A673 (cell line): ENCODE results near the gene CLEC20A. TPM values are rescaled to one million over a fixed set of nuclear protein-coding genes. Genes with fewer than 3 reads are reported as not detected.

Source experiments
- BruUV-seq: library from RNA; stranded (reverse); fragments of 400-500 nt; replicated peaks from 2 replicates; lab custom pipeline; 2021; lab: Mats Ljungman, UMichigan
- CTCF ChIA-PET: fragments of 300-600 bp; sonication (Branson Sonifier 250); formaldehyde crosslinking; loops from one replicate; lab custom pipeline; 2022; ENCODE audit warnings: antibody characterized with exemption; lab: Charles Lee
- POLR2A ChIA-PET: fragments of 300-600 bp; sonication (Branson Sonifier 250); formaldehyde crosslinking; loops from one replicate; lab custom pipeline; 2022; ENCODE audit warnings: antibody characterized with exemption; ENCODE audit not compliant: low non-redundant PET; lab: Charles Lee
- DNase-seq: peaks from one replicate; pipeline ENCODE4 v3.0.0-alpha.2; 2015; ENCODE audit warnings: low spot score
- H3K27ac ChIP-seq: fragments of 200-600 bp; sonication (generic); 2 replicates; pipeline ENCODE4 v1.5.1; 2016; ENCODE audit warnings: mixed run types, low read depth, mild to moderate bottlenecking, mixed read lengths, antibody characterized with exemption, low read length; ENCODE audit not compliant: poor library complexity, severe bottlenecking
- H3K27me3 ChIP-seq: fragments of 200-600 bp; sonication (generic); replicated peaks from 2 replicates; pipeline ENCODE4 v1.6.1; 2017; ENCODE audit warnings: mixed run types, low read depth, mild to moderate bottlenecking, mixed read lengths, antibody characterized with exemption, low read length; ENCODE audit not compliant: insufficient read depth, poor library complexity
- H3K36me3 ChIP-seq: fragments of 200-600 bp; sonication (generic); 2 replicates; pipeline ENCODE4 v1.6.1; 2016; ENCODE audit warnings: mixed run types, mild to moderate bottlenecking, mixed read lengths, antibody characterized with exemption, low read length; ENCODE audit not compliant: insufficient read depth, poor library complexity, severe bottlenecking
- H3K4me1 ChIP-seq: fragments of 200-600 bp; sonication (generic); 2 replicates; pipeline ENCODE4 v1.6.1; 2017; ENCODE audit warnings: mixed run types, mild to moderate bottlenecking, mixed read lengths, antibody characterized with exemption, low read length; ENCODE audit not compliant: insufficient read depth, poor library complexity, severe bottlenecking
- H3K4me3 ChIP-seq: fragments of 200-600 bp; sonication (generic); 2 replicates; pipeline ENCODE4 v1.5.1; 2016; ENCODE audit warnings: low read depth, mixed run types, mild to moderate bottlenecking, mixed read lengths, low read length; ENCODE audit not compliant: poor library complexity, severe bottlenecking
- H3K9me3 ChIP-seq: fragments of 200-600 bp; sonication (generic); 2 replicates; pipeline ENCODE4 v1.6.1; 2016; ENCODE audit warnings: mixed run types, low read depth, mild to moderate bottlenecking, mixed read lengths, antibody characterized with exemption, low read length; ENCODE audit not compliant: poor library complexity, severe bottlenecking
- CTCF ChIP-seq: fragments of 300-800, 200-600 bp; sonication (generic); conservative IDR thresholded peaks from 2 replicates; pipeline ENCODE4 v1.5.1; 2017; ENCODE audit warnings: low read depth, mild to moderate bottlenecking, antibody characterized with exemption, low read length, moderate library complexity, mixed read lengths
- EZH2 ChIP-seq: fragments of 200-600 bp; sonication (generic); IDR thresholded peaks from 2 replicates; pipeline ENCODE4 v1.6.1; 2017; ENCODE audit warnings: borderline replicate concordance, low read depth, mild to moderate bottlenecking, mixed read lengths, antibody characterized with exemption, low read length; ENCODE audit not compliant: poor library complexity, severe bottlenecking
- intact Hi-C: fragments of 100-400 bp; cut with micrococcal nuclease; formaldehyde crosslinking; loops from one replicate; pipeline ENCODE4 v1.10.0; 2022; ENCODE audit not compliant: unreplicated experiment
- total RNA-seq: library from RNA; stranded (reverse); gene quantifications from 2 replicates; pipeline ENCODE4 v1.2.3, GENCODE V29; 2021

CLEC20A gene
- total RNA-seq, 1 experiment from 2014 or later, result not detected

GRCh38 chr1:178461104-178461503 is 35.7 kb downstream of the CLEC20A start:
- Histone ChIP-seq H3K9me3 (no peaks in the 10 kb centered on the region), H3K4me1 (peaks cover 10% of the 10 kb centered on the region), H3K36me3 (no peaks in the 10 kb centered on the region), H3K27me3 (no peaks in the 10 kb centered on the region), H3K4me3 (no peak overlapping the region), H3K27ac (no peak overlapping the region)
- intact Hi-C loops, result no loop called here
- no TSS peak for BruUV-seq
- ChIA-PET CTCF (no interaction called here), POLR2A (no interaction called here)
- TF ChIP-seq CTCF (no peak), EZH2 (no peak)
- peak; percentile 14 for DNase-seq

- no peak for DNase-seq
- no peak for TF ChIP-seq CTCF
- no peak for TF ChIP-seq EZH2
- H3K27ac ChIP-seq, result no peak overlapping the region
- peaks cover 10% of the 10 kb centered on the region for H3K4me1 ChIP-seq
- ChIA-PET POLR2A (no interaction called here), CTCF (no interaction called here)
- BruUV-seq, result no TSS peak
- H3K27me3 ChIP-seq, result no peaks in the 10 kb centered on the region
- intact Hi-C loops, result no loop called here
- no peaks in the 10 kb centered on the region for H3K36me3 ChIP-seq
- H3K4me3 ChIP-seq, result no peak overlapping the region
- H3K9me3 ChIP-seq, result no peaks in the 10 kb centered on the region
Measured at GRCh38 chr1:178458203-178458602, 38.6 kb downstream of the CLEC20A start.

- no peaks in the 10 kb centered on the region for H3K27me3 ChIP-seq
Measured at GRCh38 chr1:178457651-178458050, 39.1 kb downstream of the CLEC20A start.

More at GRCh38 chr1:178457651-178458050, 39.1 kb downstream of the CLEC20A start:
- ChIA-PET POLR2A (no interaction called here), CTCF (no interaction called here)
- no peak for TF ChIP-seq CTCF
- no peak for TF ChIP-seq EZH2
- Histone ChIP-seq H3K27ac (no peak overlapping the region), H3K36me3 (no peaks in the 10 kb centered on the region), H3K4me1 (peaks cover 10% of the 10 kb centered on the region), H3K9me3 (no peaks in the 10 kb centered on the region), H3K4me3 (no peak overlapping the region)
- no peak for DNase-seq
- no TSS peak for BruUV-seq
- intact Hi-C loops, result no loop called here
